HPDE6-E6E7 (cell line): ENCODE data around the gene FRMPD4.

Experiments used
- DNase-seq: peaks from one replicate; pipeline ENCODE4 v3.0.0; 2011; ENCODE audit warnings: missing footprints; ENCODE audit errors: extremely low spot score

FRMPD4 gene

DNA sequence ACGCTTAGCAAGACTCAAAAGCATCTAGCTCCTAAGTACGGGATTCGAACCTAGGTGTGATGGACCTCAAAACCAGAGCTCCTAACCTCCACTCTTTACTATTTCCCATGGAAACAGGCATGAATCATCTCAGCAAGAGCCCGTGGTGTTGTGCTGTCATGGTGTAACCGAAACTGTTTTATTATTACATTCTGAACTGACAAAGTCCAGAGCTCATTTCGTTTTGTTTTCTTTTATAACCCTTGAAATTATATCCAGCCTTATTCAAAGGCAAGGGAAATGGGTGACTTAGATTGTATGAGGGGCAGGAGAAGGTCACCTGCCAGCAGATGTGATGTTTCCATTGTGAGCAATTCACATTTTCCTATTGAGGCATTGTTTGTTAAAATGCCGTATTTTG, 301.1 kb downstream of the FRMPD4 start:
- no peak for DNase-seq

DNA sequence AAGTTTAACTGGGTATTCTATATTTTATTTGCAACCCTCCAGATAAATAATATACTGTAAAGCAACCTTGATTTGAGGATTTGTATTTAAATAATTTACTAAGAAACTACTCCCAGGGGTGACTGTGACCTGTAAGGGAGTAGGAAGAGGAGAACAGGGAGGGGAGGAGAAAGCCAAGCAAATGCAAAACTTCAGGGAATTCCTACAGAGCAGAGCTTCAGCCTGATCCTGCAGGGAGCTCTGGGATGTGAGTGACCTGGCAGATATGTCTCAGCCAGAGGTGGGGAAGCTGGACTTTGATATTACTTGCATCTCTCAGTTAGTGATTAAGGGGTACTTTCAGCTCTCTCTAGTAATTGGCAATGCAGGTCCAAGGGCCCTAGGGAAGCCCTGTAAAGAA, 302.0 kb downstream of the FRMPD4 start:
- DNase-seq: no peak

DNA sequence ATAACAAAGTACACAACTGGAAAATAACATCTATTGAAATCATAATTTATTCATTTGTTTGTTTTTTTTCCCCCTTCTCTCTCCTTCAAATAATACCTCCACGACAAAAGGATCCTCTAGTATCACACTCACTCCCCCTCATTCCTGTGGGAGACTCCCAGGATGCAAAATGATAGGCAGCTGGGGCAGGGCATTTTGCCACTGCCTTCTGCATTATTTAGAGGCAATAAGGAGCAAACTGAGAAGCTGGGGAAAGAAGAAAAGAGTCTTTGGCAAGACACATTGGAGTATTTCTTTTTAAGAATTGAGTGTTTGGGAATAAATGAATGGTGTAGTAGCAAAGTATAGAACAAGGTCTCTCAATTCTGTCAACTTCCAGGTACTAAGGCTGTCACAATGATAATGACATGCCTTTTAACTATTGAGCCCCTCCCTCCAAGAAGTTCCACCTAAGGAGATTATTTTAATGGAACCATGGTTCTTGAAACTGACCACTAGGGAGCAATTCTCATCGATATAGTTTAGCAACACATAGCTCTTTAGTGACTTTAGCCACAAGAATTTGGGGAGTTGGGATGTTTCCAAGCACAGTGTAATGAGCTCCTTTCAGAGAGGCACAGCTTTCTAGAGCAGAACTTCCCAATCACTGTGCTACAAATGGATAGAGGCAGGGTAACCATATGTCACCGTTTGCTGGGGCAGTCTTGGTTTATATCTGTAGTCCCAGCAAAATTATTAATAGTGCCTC, 303.3 kb downstream of the FRMPD4 start:
- DNase-seq: no peak

DNA sequence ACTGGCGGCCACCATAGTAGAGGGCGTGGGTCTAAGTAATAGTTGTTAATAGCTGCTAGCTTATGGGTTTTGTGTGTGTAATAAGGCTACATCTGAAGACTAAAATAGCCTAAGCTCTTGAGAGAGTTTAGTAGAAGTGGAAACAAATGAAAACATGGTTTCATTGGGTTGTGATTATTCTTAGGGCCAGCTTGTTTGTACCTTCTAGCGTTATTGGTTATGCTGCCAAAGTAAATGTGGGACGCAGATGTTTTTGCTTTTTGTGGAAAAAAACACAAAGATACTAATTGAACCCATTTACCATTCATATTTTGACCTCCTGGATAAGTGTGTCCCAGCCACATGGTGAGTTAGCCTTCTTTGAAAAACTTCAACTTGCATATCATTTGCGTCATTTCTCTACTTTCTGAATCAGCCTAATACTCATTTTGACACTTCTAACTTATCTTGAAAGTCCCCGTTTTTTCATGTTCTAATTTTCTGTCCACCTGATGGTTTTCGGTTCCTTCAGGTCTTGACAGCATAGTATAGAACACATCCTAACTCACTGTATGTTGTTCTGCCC, 305.3 kb downstream of the FRMPD4 start:
- no peak for DNase-seq

DNA sequence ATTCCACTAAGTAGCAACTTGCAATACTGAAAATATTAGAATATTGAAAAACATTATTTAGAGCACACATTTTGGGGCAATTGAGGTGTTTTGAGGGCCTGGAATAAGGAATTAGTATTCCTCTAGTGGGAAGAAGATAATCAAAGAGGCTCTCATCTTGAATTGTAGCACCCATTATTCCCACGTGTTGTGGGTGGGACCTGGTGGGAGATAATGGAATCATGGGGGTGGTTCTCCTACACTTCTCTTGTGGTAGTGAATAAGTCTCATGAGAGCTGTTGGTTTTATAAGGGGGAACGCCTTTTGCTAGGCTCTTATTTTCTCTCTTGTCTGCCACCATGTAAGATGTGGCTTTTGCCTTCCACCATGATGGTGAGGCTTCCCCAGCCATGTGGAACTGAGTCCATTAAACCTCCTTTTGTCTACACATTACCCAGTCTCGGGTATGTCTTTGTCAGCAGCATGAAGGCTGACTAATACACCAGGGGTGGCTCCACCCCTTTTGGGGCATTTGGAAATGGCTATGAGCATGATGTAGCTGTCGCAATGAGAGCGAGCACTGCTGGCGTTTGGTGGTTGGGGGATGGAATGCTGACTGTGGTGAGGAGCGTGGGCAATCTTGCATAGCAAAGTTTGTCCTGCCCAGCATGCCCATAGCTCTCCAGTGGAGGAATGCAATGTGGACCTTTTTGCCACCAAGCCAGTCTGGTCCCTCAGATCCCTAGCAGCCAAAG, 308.2 kb downstream of the FRMPD4 start:
- DNase-seq: no peak

DNA sequence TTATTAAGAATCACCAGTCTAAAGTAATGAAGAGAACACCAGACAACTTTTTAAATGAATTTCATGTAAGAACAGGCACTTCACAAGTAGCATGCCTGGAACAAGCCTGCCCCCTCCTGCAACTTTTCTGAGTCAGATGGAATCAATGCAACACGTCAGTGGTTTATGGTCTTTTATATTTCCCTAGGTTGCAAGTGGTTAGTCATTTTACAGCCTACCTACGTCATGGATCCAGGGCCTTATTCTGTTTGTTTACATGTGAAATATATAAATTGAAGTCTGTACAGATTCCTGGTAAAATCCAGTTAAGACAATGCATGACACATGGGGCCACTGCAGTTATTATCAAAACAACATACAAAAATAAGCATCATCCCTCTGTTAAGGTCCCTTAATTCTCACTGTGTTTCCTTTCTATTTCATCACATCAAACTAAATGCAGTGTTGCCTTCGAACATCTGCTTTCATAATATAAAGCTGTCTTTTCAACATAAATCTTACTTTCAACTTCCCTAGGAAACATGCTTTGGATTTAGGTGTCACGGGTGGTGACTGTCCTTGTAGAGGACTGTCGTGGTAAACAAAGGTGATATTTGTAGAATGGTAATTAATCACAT, 309.3 kb downstream of the FRMPD4 start:
- DNase-seq: peak; percentile 59

DNA sequence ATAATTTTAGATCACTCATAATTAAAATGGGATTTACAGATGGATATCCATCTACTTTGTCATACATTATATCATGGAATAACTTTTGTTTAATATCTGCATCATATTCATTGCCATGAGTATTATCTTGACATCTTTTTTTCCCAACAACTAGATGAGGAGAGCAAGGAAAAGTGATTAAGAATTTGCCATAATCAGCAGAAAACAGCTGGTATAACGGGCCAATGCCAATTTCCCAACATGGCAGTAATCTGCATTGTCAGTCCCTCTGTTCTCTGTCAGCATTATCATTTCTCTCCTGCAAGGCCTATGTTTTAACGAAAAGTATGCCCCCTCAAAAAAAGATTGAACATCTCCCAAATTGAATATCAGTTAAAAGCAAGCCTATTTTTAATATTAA, 314.0 kb downstream of the FRMPD4 start:
- no peak for DNase-seq

DNA sequence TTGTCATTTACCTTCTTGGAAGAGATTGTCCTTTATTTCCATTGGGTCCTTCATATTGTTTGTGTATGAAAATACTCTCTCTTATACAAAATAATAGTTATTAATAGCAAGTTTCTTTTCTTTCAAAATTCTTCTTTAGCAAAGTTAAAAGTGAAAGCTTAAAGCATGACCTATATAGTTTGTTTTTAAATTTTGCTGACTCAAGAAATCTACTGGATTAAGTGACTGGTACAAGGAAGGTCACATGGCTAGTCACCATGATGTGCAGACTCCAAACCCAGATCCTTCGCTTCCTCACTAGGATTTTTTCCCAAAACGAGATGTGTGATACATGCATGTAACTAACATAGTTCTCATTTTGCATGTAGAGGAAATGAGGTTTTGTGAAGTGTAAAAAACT, 322.7 kb downstream of the FRMPD4 start:
- DNase-seq: no peak

DNA sequence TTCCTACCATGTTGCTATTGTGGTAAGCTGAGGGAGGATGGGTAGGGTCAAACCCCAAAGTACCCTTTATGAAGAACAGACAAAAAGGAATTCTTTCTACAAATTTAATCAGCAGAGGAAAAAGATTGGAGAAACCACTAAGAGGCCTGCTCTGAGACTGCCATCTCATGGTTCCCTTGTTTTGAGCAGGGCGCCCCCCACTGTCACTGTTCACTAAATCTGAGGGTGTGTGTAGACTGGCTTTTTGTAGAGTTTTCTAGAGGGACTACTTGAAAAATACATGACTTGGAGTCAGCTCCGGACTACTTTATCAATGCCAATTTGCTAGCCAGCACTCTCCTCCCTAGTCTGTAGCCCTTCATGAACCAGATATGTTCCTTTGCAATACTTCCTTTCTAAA, 324.8 kb downstream of the FRMPD4 start:
- DNase-seq: no peak

DNA sequence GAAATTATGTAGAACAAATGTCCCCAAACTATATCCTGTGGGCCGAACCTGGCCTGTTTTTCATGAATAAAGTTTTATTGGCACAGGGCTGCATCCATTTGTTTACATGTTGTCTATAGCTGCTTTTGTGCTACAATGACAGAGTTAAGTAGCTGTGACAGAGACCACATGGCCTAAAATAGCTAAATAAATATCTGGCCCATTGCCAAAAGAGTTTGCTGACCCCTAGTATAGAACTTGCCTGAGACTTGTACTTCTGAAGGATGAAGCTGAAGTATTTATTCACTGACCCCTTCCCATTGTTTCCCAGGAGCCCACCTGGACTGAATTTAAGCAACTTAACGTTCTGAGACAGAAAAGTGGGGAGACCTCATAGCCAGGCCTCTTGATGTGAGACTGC, 325.6 kb downstream of the FRMPD4 start:
- DNase-seq: no peak

DNA sequence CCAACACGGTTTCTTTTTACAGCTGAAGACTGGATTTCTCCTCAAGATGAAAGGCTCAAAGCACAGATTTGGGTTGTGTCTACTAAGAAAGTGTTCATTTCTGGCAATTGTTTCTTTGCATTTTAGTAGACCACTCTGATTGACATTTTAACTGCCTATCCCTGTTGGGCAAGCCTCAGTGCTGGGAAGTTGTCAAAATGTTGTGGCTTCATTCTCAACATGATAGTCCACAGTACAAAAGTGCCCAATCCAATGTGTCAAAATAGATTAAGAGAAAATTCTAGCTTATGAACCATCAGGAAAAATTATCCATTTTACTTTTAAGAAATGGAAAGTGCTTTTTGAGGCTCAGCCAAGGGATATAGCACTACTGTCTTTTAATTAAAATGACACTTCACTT, 329.0 kb downstream of the FRMPD4 start:
- DNase-seq: no peak

DNA sequence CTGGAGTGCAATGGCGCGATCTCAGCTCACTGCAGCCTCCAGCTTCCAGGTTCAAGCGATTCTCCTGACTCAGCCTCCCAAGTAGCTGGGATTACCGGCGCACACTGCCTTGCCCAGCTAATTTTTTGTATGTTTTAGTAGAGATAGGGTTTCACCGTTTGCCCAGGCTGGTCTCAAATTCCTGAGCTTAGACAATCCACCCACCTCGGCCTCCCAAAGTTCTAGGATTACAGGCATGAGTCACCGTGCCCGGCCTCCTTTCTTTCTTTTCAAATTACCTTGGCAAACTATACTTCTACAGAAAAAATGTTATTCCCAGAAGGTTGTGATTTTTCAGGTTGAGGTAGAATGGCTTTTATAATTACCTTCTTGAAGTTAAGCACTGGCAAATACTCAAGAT, 331.0 kb downstream of the FRMPD4 start:
- no peak for DNase-seq

DNA sequence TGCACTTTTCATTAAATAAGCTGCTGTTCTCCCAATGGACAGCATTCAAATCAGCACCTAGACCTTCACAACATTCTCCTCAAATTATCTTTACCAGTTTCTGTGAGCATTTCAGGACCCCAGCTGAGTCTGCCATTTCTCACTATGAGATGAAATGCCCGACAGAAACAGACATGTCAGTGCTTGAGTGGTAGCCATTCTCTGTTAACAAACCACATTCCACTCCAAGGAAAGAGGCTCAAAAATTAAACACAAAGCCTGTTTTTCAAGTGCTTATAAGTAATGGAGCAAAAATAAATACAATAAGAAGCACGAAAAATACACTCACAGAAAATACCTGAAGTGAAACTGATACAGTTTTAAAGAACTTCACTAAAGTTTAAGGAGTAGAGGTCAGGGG, 332.8 kb downstream of the FRMPD4 start:
- no peak for DNase-seq

DNA sequence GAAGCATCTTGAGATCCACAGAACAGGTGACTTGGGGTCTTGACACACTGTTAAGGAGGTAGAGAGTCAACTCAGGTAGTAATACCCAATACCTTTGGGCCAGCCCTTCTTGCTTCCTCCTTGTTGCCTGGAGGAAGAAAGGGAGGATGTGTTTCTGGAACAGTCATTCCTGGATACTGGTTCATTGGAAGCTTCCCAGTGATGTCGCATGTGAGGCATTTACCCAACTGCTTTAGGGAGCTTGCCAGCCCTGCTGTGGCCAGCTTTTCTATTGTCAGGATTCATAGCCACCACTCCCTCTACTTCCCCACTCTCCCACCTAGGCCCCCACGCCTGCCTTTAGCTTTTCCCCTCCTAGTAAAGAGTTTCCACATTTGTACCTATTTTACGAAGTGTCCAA, 342.7 kb downstream of the FRMPD4 start:
- no peak for DNase-seq

DNA sequence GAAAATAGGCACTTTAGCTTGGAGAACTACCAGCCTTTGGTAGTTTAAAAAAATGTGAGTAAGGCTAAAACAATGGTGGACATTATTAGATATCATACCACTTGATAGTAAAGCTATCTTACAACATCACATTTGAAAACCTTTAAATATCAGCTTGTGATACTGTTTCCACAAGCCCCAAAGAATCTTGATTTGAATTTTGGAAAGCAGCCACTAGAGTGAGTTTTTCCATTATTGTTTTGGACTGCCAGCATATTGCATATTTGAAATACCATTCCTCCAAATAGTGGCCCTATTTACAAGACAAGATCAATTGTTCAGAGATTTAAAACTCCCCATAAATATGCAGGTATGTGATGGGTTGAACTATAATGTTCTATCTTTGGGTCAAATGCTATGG, 349.9 kb downstream of the FRMPD4 start:
- no peak for DNase-seq

DNA sequence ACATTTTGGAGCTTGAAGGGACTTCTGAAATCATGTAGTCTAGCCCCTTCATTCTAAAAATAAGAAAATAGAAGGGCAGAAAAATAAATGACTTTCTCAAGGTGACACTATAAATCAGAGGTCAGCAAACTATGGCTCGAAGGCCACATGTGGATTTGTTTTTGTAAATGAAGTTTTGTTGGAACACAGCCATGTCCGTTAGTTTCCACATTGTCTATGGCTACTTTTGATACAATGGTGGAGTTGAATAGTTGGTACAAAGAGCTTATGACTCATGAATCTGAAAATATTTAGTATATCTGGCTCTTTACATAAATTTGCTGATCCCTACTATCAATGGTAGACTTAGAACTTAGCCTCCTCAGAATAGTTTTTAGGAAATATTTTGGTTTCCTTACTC, 350.5 kb downstream of the FRMPD4 start:
- DNase-seq: no peak

DNA sequence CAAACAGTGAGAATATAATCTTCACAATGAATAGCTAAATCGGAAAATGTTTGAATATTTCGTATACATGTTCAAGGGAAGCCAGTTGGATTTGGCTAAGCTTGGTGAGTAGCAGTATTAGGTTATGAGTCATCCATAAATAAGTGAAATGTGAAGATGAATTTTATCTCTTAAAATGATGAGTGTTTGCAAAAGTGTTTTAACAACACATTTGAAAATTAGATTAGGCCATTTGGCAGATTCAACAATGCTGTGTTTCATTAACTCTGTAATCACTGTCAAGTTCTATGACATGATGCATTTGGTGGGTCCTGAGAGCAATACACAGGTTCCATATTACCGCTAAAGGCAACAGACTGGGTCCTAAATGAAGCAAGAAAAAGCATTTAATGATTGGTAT, 351.1 kb downstream of the FRMPD4 start:
- no peak for DNase-seq

DNA sequence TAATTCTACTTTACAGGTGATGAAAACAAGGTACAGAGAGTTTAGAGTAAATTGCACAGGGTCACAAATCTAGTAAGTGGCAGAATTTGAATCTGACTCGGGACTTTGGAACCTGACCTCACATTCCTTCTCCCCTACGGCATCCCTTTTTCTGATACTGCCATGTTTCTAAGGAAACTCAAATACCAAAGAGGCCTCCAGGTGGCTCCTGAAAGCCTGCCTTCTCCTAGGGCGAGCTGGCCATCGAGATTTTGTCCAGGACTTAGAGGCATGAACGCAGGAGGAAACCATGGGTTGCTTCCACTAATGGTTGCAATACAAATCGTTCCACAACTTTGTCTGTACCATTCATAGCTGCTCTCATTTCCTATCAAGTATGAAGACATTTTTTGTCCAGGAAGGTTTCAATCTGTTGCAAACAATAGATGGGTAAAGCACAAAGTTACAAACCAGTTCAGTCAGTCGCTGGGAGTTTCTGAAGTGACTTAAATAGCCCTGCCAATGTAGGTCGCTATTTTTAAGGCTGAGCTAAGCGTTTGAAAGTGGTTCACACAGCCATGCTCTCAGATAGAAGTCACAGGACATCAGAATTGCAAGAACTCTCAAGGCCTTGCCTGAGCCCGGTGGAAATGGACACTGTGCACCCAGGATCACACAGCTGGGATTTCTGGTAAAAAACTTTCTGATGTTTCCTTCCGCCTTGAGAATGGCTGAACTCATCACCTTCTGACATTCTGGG, 356.3 kb downstream of the FRMPD4 start:
- DNase-seq: no peak

DNA sequence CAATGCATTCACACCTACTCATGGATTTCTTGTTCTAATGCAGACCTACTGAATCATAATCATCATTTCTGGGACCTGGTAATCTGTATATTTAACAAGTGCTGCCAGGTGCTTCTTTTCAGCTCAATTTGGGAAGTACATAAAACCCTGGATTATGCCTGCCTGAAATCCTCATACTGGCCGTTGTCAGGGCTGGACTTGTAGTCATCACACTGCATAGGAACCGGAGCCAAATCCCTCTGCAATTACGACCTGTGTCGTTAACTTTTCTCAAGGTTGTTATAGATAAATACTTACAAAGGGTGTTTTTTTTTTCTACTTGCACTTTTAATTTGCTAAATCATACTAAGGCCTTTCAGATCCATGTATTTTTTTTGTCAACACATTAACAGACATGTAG, 358.1 kb downstream of the FRMPD4 start:
- no peak for DNase-seq

DNA sequence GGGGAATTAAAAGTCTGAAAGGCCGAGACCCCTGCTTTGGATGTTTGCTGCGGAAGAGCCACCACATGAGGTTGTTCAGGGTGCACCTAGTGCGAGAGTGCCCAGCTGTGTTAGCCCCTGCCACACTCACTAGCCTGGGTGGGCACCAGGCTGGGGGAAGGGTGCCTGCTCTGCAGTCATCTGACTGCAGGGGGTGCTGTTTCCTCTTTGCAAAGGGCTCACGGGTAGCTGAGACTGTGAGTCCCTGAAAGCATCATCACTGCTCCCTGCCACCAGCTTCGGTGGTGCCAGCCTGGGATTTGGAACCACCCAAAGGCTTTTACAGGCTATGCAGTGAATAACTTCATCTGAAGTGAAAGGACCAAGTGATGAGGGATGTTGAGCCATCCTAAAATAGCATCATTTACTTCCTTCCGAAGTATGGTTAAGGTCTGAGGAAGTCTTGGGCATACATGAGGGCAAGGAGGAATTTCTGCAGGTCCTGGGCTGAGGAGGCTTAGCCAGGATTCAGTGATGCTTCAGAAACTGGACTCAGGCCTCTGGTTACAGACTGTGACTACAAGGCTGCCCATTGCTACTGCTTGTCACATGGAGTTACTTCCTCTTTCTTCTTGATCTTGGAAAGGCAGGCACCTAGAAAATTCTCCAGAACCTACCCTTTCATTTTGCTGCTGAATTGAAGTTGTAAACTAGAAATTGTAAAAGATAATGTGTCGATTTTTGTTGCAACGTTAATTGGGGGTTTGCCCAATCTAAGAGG, 359.7 kb downstream of the FRMPD4 start:
- DNase-seq: no peak

DNA sequence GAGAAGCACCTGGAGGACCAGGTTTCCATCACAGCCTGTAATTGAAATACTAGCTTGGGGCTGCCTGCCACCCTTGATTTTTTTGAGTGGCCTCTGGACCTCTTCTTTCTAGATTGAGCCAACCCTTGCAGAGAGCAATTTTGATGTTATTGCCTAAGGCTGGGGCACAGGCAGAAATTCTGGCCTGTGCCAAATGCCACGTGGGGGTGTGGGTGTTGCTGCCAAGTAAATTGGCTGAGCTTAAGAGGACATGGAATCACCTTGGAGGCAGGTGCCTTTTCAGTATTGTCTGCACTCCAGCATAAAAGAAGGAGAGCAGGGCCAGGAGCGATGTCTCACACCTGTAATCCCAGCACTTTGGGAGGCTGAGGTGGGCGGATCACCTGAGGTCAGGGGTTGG, 366.9 kb downstream of the FRMPD4 start:
- no peak for DNase-seq
